Esophagus (tissue), 2 donors: Measurements from ENCODE around the gene PLCB1. TPM values are rescaled to one million over a fixed set of nuclear protein-coding genes. Genes with fewer than 3 reads are reported as not detected.

Source experiments
- H3K27ac ChIP-seq, 2 donors: one replicate each; pipeline ENCODE4 v1.5.1; 2013; ENCODE audit warnings: low read depth in 2 of 2, mild to moderate bottlenecking in 2 of 2, inconsistent platforms in 1 of 2, low read length in 1 of 2, moderate library complexity in 1 of 2
- H3K27me3 ChIP-seq, 2 donors: one replicate each; pipeline ENCODE4 v1.6.1; 2013; ENCODE audit warnings: low read length in 2 of 2, control low read depth in 1 of 2, mild to moderate bottlenecking in 1 of 2; ENCODE audit not compliant: insufficient read depth in 2 of 2, control insufficient read depth in 1 of 2
- H3K36me3 ChIP-seq, 2 donors: one replicate each; pipeline ENCODE4 v1.6.1; 2013; ENCODE audit warnings: low read length in 1 of 2; ENCODE audit not compliant: control insufficient read depth in 2 of 2, insufficient read depth in 2 of 2
- H3K4me1 ChIP-seq, 2 donors: one replicate each; pipeline ENCODE4 v1.6.1; 2013; ENCODE audit warnings: low read length in 1 of 2; ENCODE audit not compliant: control insufficient read depth in 2 of 2, insufficient read depth in 2 of 2
- H3K4me3 ChIP-seq, 2 donors: one replicate each; pipeline ENCODE4 v1.5.1; 2013; ENCODE audit warnings: low read length in 2 of 2, mild to moderate bottlenecking in 2 of 2, low read depth in 1 of 2, moderate library complexity in 1 of 2
- H3K9me3 ChIP-seq, 2 donors: one replicate each; pipeline ENCODE4 v1.6.1; 2013; ENCODE audit warnings: mild to moderate bottlenecking in 2 of 2, low read depth in 1 of 2, low read length in 1 of 2, moderate library complexity in 1 of 2; ENCODE audit not compliant: control insufficient read depth in 2 of 2, insufficient read depth in 1 of 2
- WGBS, 2 donors: extraction: QIAGEN DNeasy Blood & Tissue Kit; methylation state at CpG; one replicate each; pipeline ENCODE4 v1.1.7; 2013; 5-methylcytosine and 5-hydroxymethylcytosine counted together
- polyA plus RNA-seq, 2 donors: library from polyadenylated mRNA; stranded (reverse); fragments of 200-250 nt; gene quantifications; one replicate each; pipeline ENCODE4 v1.2.3, GENCODE V29; 2013
- donor health status: healthy with polysubstance abuse.
- donor health status: Bipolar disorder and iron deficiency.

Gene PLCB1
- polyA plus RNA-seq, 2 donors, result 1.7 to 3.0 TPM

DNA sequence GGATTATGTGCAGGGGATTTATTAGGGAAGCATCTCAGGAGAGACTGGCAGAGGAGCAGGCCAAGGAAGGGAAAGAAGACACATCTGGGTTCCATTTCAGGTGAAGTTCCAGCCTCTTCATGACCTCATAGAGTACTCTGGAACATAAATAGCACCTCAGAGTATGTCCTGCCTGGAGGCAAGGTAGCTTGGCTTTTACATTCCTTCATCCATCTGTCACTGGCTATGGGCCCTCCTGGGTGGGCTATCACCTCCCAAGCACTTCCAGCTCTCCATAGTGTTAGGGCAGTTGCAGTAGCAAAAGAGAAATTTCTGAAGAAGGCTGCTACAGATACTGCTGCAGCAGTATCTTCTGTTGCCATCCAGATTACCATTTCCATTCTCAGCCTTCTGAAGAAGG, 116.0 kb downstream of the PLCB1 start:
- Histone ChIP-seq H3K36me3 (no peaks in the 10 kb centered on the region), H3K27ac (no peak overlapping the region), H3K4me1 (no peaks in the 10 kb centered on the region)

DNA sequence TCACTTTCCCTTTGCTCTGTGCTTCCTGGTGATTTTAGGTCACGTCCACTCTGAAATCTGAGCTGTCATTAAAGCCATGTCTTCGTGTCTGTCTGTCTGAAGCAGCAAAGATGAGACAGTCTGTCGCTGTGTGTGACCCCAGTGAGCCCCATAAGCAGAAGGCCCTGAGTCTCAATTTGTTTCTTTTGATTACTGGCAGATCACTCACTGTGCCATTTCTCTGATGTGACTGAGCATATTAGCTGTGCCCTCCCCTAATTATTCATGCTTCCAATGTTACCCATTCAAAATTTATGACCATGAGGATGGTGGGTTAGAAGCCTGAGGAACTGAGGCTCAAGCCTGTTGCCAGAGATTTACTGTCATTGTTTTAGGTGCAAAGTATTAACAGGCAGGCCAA, 117.6 kb downstream of the PLCB1 start:
- WGBS, 2 donors, result 81 to 86% methylated on average over 3 of the region's 3 CpGs
- no peaks in the 10 kb centered on the region for H3K9me3 ChIP-seq
- H3K27me3 ChIP-seq, result no peaks in the 10 kb centered on the region
- H3K36me3 ChIP-seq, result no peaks in the 10 kb centered on the region
- H3K4me3 ChIP-seq, result no peak overlapping the region
- H3K27ac ChIP-seq, result no peak overlapping the region
- H3K4me1 ChIP-seq, result no peaks in the 10 kb centered on the region

More for the DNA sequence above, 116.0 kb downstream of the PLCB1 start:
- Histone ChIP-seq H3K27me3 (no peaks in the 10 kb centered on the region), H3K9me3 (no peaks in the 10 kb centered on the region), H3K4me3 (no peak overlapping the region)

- no peaks in the 10 kb centered on the region for H3K27me3 ChIP-seq
- no peak overlapping the region for H3K27ac ChIP-seq
- H3K4me3 ChIP-seq, result no peak overlapping the region
- H3K9me3 ChIP-seq, result no peaks in the 10 kb centered on the region
- 31 to 48% methylated on average over 1 of the region's 1 CpG for WGBS, 2 donors
- no peaks in the 10 kb centered on the region for H3K4me1 ChIP-seq
- H3K36me3 ChIP-seq, result no peaks in the 10 kb centered on the region
These were observed 118.6 kb downstream of the PLCB1 start for GRCh38 chr20:8250539-8251200.

DNA sequence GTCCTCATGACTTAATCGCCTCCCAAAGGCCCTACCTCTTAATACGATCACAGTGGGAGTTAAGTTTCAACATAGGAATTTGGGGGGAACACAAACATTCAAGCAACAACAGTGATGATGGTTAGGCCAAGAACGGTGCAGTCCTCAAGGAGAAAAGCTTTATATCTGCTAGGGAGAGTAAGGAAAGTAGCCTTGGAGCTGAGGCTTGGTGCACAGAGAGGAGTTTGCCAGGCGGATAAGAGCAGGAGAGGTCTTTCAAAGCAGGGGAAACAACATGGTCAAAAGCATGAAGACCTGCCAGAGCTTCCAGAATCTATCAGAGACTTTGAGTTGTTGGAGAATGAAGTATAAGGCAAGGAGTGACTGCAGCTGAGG, 119.1 kb downstream of the PLCB1 start:
- 91% methylated on average over 4 of the region's 4 CpGs for WGBS, 2 donors
- Histone ChIP-seq H3K36me3 (no peaks in the 10 kb centered on the region), H3K4me3 (no peak overlapping the region), H3K4me1 (no peaks in the 10 kb centered on the region), H3K27ac (no peak overlapping the region), H3K27me3 (no peaks in the 10 kb centered on the region), H3K9me3 (no peaks in the 10 kb centered on the region)

GRCh38 chr20:8254911-8255582, 123.0 kb downstream of the PLCB1 start:
- H3K27me3 ChIP-seq, result no peaks in the 10 kb centered on the region
- no peaks in the 10 kb centered on the region for H3K4me1 ChIP-seq
- no peak overlapping the region for H3K4me3 ChIP-seq
- H3K36me3 ChIP-seq, result no peaks in the 10 kb centered on the region
- H3K27ac ChIP-seq, result no peak overlapping the region
- 52 to 66% methylated on average over 4 of the region's 4 CpGs for WGBS, 2 donors
- H3K9me3 ChIP-seq, result no peaks in the 10 kb centered on the region

- H3K27ac ChIP-seq, result no peak overlapping the region
- H3K27me3 ChIP-seq, result no peaks in the 10 kb centered on the region
- H3K4me1 ChIP-seq, result no peaks in the 10 kb centered on the region
- H3K4me3 ChIP-seq, result no peak overlapping the region
- no peaks in the 10 kb centered on the region for H3K36me3 ChIP-seq
- no peaks in the 10 kb centered on the region for H3K9me3 ChIP-seq
- 47 to 83% methylated on average over 3 of the region's 3 CpGs for WGBS, 2 donors
These were observed 124.0 kb downstream of the PLCB1 start for GRCh38 chr20:8255945-8256632.

DNA sequence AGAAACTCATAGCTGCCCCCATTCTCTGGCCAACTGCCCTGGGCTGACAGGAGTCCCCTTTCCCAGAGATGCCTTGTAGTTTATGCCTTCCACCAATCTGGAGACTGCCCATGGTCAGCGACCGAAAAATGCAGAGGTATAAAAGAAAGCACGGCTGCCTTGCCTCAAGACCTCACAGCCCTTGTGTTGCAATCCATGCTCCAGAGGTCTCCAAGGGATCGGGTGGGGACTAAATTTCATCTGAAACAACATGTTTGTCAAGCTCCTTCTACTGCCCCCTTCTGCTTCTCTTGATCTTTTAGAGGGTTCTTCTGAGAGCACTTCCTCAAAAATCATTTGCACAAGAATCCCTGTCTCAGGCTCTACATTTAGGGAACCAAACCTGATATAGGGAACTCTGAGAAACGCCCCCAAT, 128.8 kb downstream of the PLCB1 start:
- 80 to 85% methylated on average over 5 of the region's 5 CpGs for WGBS, 2 donors
- Histone ChIP-seq H3K9me3 (no peaks in the 10 kb centered on the region), H3K4me3 (no peak overlapping the region), H3K27ac (no peak overlapping the region), H3K4me1 (no peaks in the 10 kb centered on the region), H3K36me3 (no peaks in the 10 kb centered on the region), H3K27me3 (no peaks in the 10 kb centered on the region)

DNA sequence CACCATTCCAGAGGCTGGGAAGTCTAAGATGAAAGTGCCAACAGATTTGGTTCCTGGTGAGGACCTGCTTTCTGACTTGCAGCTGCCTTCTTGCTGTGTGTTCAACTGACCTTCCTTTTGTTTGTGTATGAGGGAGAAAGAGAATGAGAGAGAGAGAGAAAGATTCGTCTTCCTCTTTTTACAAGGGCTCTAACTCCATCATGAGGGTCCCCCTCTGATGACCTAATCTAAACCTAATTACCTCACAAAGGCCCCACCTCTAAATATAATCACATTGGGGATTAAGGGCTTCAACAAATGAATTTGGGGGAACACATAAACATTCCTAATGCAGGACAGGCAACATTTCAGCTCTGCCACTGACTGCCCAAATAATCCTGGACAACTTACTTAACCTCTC, 130.7 kb downstream of the PLCB1 start:
- 59 to 89% methylated on average over 1 of the region's 1 CpG for whole genome bisulfite sequencing, 2 donors
- H3K4me3 ChIP-seq, result no peak overlapping the region
- no peaks in the 10 kb centered on the region for H3K27me3 ChIP-seq
- no peaks in the 10 kb centered on the region for H3K4me1 ChIP-seq
- no peak overlapping the region for H3K27ac ChIP-seq
- H3K36me3 ChIP-seq, result no peaks in the 10 kb centered on the region
- H3K9me3 ChIP-seq, result no peaks in the 10 kb centered on the region

GRCh38 chr20:8265588-8265987, 133.5 kb downstream of the PLCB1 start:
- H3K4me1 ChIP-seq, result no peaks in the 10 kb centered on the region
- H3K27ac ChIP-seq, result no peak overlapping the region
- no peaks in the 10 kb centered on the region for H3K9me3 ChIP-seq
- no peak overlapping the region for H3K4me3 ChIP-seq
- H3K36me3 ChIP-seq, result no peaks in the 10 kb centered on the region
- no peaks in the 10 kb centered on the region for H3K27me3 ChIP-seq

DNA sequence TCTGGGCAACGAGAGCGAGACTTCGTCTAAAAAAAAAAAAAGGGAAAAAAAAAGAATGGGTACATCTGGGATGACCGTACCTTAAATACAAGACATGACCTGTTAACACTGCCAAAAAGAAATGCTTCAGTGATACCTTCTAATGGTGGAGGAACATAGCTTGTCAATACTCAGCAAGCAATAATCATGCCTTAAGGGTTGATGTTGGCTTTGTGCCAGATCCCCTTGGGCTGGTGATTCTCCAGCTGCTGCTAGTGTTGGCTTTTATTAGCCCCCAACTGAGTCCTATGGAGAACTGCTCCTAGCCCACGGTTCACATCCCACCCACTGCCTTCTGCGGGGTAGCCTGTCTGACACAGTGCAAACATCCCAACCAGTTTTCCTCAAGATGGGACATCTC, 134.9 kb downstream of the PLCB1 start:
- Histone ChIP-seq H3K4me1 (no peaks in the 10 kb centered on the region), H3K27me3 (no peaks in the 10 kb centered on the region), H3K9me3 (no peaks in the 10 kb centered on the region), H3K36me3 (no peaks in the 10 kb centered on the region), H3K27ac (no peak overlapping the region), H3K4me3 (no peak overlapping the region)
- 71 to 96% methylated on average over 6 of the region's 6 CpGs for WGBS, 2 donors
